ENCODE measurements around the gene TSPAN2.

The TSPAN2 gene

GRCh38 chr1:115074839-115075534 lies 14.3 kb downstream of the TSPAN2 start:
- DNase-seq (ENCODE audit: low read depth, low spot score): peak; percentile 60

DNA sequence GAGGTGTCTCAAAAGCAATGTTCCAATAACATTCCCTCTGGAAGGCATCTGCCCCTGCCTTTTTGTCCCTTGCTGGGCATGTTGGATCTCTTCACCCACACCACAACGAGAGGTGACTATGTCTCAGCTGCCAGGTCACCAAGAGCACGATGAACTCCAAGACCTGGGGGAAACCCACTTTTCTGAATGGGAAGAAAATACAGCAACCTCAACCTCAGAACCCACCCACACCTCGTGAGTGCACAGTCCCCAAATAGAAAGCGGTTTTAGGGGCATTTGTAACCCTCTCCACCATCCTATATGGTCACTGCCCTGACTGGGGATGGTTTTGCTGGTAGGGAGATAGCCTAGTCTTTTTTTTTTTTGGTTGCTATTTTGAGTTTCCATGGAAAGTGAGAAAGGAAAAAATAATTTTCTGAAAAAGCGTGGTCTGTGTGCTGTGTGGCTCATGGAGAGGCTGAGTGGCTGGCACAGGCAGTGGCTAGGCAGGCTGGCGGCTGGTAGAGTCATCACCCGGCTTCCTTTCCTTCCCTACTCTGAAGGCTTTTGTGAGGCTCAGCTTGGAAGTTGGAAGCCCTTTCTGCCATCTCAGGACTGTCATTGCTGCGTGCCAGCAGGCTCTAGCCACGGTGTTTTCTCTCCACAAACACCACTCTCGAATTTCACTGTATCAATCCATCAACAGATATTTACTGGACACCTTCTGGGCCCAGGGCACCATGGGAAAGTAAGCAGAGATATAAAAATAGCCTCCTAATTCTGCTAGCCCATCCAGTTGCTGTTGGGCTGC lies 15.8 kb downstream of the TSPAN2 start:
- no peak for DNase-seq (ENCODE audit: low read depth, low spot score)

DNA sequence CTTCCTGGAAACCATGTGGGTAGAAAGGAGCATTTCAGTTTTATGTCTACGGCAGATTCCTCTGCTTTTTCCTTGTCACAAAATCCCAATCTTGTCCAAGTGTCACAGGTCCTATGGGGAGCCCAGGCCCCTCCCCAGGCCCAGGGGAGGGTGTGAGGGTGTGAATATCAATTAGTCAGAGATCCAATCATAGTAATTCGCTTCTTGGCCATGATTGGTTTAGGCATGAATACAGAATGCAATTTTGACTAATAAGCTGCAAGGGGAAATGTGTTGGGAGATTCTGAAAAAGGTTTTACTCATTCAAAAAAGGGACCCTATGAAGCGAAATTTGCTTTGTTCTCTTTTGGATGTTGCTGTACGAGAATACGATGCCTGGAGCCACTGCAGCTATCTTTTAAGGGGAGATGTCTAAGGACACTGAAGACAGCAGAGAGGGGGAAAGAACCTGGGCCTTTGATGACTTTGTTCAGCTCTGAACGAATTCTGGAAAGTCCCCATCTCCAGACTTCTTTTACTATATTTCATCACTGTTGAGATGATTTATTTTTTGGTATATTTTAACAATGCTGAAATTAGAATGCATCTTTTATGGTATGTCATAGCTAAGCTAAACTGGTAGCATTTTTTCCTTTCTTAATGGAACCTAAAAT lies 18.2 kb downstream of the TSPAN2 start:
- no peak for DNase-seq (ENCODE audit: low read depth, low spot score)

GRCh38 chr1:115069659-115070308 lies 19.5 kb downstream of the TSPAN2 start:
- DNase-seq (ENCODE audit: low read depth, low spot score): peak; percentile 73

DNA sequence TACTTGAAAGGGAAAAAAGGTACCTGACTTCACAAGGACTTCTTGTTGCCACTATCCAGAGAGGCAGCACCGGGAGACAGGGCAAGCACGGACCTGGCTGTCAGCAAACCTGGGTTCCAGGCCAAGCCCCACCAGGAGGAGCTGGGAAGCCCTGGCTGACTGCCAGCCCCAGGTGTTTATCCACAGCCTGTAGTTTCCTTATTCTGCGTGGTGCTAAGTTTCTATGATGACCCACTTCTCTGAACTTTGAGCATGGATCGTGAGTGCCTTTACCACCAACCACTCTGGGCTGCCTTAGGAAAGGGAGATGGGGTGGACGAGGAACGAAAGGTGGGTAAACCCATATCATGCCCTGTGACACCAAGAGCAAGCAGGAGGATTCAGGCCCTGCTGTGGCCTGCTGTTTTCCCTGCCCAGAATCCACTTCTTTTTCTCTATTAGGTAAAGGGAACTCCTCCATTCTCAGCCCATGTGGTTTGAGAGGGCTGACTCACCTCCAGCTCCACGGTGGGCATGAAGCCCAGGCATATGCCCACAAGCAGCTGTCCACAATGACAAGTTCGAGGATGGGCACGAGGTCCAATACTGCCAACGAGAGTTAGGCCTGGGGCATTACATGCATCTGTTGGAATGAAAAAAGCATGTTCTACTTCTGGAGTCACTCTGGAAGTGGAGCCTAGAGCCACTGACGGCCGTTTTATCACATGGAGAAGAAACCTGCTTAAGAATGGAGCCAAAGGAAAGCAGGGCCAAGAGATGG lies 20.3 kb downstream of the TSPAN2 start:
- peak; percentile 91 for DNase-seq (ENCODE audit: low read depth, low spot score)

- DNase-seq (ENCODE audit: low read depth, low spot score): peak; percentile 91
Observed at GRCh38 chr1:115067161-115067859, 22.0 kb downstream of the TSPAN2 start.

DNA sequence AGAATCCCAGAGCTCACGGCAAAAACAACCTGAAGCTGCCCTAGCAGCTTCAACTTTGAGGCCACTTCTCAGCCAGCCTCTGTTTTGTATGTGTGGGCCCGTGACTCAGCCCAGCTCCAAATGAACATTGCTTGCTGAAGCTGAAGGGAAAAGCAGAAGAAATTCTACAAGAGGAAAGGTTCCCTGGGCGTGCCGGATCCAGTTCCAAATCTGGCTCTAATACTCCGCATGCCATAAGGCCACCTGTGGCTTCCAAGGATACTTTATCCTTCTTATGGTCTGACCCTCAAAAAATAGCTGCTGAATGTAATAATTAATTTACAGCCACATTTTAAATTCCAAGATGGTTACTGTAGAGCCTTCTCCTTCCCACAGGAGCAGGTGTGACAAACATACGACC lies 24.3 kb downstream of the TSPAN2 start:
- peak; percentile 72 for DNase-seq (ENCODE audit: low read depth, low spot score)

DNA sequence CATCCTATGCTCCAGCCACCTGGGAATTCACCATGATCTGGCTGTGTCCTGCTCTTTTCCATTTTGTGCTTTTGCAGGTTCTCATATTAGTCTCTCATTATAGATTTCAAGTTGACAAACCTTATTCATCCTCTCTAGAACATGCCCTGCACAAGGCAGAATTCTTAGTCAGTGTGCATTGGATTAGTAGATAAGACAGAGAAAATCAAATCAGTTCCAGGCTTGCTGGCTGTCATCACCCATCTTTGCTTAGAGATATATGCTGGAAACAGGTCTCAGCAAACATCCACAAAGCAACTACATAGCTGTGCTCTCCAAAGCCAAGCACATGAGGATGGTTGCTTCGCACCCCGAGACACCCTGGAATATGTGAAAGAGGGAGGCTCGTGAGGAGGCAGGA lies 24.8 kb downstream of the TSPAN2 start:
- DNase-seq (ENCODE audit: low read depth, low spot score): no peak

GRCh38 chr1:115063228-115063901 lies 25.9 kb downstream of the TSPAN2 start:
- peak; percentile 56 for DNase-seq (ENCODE audit: low read depth, low spot score)

GRCh38 chr1:115062542-115063004 lies 26.7 kb downstream of the TSPAN2 start:
- peak; percentile 90 for DNase-seq (ENCODE audit: low read depth, low spot score)

DNA sequence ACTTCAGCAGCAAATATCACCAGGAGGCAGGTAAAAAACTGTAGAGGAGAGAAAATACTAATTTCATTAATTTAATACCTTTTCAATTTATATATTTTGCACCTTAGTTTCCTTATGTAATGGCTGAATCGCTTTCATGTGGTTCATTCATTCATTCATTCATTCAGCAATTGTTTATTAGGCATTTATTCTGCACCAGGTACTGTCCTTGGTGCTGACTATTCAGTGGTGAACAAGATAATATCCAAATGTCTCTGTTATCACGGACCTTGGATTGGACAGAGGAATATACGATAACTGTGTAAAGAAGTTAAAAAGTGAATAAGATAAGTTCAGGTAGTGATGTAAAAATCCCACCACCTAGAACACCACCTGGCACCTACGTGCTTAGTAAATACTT lies 28.8 kb downstream of the TSPAN2 start:
- DNase-seq (ENCODE audit: low read depth, low spot score): no peak

GRCh38 chr1:115059316-115059715 lies 30.0 kb downstream of the TSPAN2 start:
- no peak for DNase-seq (ENCODE audit: low read depth, low spot score)

DNA sequence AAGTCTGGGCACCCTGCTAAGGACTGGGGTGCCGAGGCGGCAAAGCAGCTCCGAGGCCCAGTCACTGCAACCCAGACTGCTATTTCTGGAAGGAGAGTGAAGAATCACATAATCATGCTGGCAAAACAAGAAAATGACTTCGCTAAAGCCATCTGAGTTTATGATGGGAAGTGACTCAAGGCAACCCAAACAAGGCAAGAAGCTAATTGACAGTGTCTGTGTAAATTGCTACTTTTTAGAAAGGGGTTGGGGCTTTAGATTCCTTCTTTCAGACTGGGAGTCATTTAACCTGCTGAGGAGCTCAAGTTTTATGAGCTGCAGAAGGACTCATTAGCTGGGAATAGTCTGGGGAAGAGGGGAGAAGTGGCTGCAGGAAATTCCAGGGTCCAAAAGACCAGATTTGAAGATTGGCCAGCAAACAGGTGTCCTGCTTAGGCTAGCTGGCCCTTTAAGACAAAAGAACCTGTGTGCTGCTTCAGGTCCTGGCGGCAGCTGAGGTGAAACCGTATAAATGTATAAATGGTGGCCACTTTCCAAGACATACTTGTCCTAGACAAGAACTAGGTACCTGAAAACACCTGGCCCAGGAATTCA lies 31.5 kb downstream of the TSPAN2 start:
- no peak for DNase-seq (ENCODE audit: low read depth, low spot score)

DNA sequence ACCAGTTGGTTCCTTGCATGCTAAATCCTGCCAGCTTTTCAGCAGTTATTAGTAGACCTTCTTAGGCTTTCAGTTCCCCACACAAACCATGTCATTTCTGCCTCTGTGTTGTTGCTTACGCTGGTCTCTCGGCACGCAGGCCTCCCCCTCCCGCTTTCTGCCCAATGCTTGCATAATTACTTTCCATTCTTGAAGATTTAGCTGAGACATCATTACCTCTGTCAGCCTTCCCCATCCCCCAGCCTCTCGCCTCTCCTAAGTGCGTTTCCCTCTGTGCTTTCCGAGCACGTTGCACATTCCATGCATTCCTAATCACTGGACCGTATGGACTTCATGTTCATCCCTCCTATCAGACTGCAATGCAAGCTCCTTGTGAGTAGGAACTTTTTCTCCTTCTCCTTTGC lies 32.9 kb downstream of the TSPAN2 start:
- DNase-seq (ENCODE audit: low read depth, low spot score): peak; percentile 89

- peak; percentile 64 for DNase-seq (ENCODE audit: low read depth, low spot score)
Observed at GRCh38 chr1:115052454-115053083, 36.7 kb downstream of the TSPAN2 start.

- DNase-seq (ENCODE audit: low read depth, low spot score): no peak
Observed at GRCh38 chr1:115051850-115052249, 37.5 kb downstream of the TSPAN2 start.

DNA sequence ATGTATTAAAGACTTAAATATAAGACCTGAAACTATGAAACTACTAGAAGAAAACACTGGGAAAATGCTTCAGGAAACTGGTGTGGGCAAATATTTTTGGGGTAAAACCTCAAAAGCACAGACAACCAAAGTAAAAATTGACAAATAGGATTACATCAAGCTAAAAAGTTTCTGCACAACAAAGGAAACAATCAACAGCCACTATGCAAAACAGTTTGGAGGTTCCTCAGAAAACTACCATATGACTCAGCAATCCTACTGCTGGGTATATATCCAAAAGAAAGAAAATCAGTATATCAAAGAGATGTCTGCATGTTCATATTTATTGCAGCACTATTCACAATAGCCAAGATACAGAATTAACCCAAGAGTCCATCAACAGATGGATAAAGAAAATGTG lies 42.6 kb downstream of the TSPAN2 start:
- no peak for DNase-seq (ENCODE audit: low read depth, low spot score)

GRCh38 chr1:115041654-115042053 lies 47.6 kb downstream of the TSPAN2 start:
- no peak for DNase-seq (ENCODE audit: low read depth, low spot score)

- no peak for DNase-seq (ENCODE audit: low read depth, low spot score)
Observed at GRCh38 chr1:115040501-115040900, 48.8 kb downstream of the TSPAN2 start.
